HG03439 (cell line): ENCODE measurements around the gene SP9.
A peak's percentile ranks its signal among the peaks of the same experiment; 100 is the strongest.

ENCODE experiments used
- ATAC-seq: cut with Tn5 transposase; IDR thresholded peaks from one replicate; pipeline ENCODE4 v1.9.1; 2021; ENCODE audit warnings: mild to moderate bottlenecking, moderate library complexity; ENCODE audit not compliant: unreplicated experiment

Gene SP9

GRCh38 chr2:174333372-174334277, 1.1 kb upstream of the SP9 start:
- ATAC-seq: no peak

- ATAC-seq: no peak
These were observed 457 bp upstream of the SP9 start for GRCh38 chr2:174334278-174334715.

GRCh38 chr2:174335254-174335987, 667 bp downstream of the SP9 start:
- no peak for ATAC-seq

GRCh38 chr2:174335988-174336500, 1.3 kb downstream of the SP9 start:
- no peak for ATAC-seq

- ATAC-seq: no peak
These were observed 2.0 kb downstream of the SP9 start for GRCh38 chr2:174336501-174337336.

GRCh38 chr2:174337337-174338146, 2.8 kb downstream of the SP9 start:
- ATAC-seq: no peak

GRCh38 chr2:174338147-174338605, 3.4 kb downstream of the SP9 start:
- no peak for ATAC-seq

GRCh38 chr2:174338671-174339560, 4.2 kb downstream of the SP9 start:
- ATAC-seq: no peak

- ATAC-seq: no peak
These were observed 5.0 kb downstream of the SP9 start for GRCh38 chr2:174339561-174340399.

- no peak for ATAC-seq
These were observed 5.9 kb downstream of the SP9 start for GRCh38 chr2:174340400-174341292.

- peak; percentile 52 for ATAC-seq
These were observed 6.7 kb downstream of the SP9 start for GRCh38 chr2:174341293-174341994.

GRCh38 chr2:174341995-174342685, 7.4 kb downstream of the SP9 start:
- ATAC-seq: no peak

GRCh38 chr2:174342686-174343342, 8.1 kb downstream of the SP9 start:
- no peak for ATAC-seq

GRCh38 chr2:174343343-174343622, 8.5 kb downstream of the SP9 start:
- ATAC-seq: no peak

- ATAC-seq: no peak
These were observed 9.1 kb downstream of the SP9 start for GRCh38 chr2:174343623-174344455.
